SK-N-SH (cell line): ENCODE results near the gene ITM2A. TPM values are rescaled to one million over a fixed set of nuclear protein-coding genes. Genes with fewer than 3 reads are reported as not detected.

Experiments
- CTCF ChIA-PET: fragments of 300-600, 350-600 bp; formaldehyde crosslinking; extraction: SDS; loops from one replicate; lab custom pipeline; 2021; lab: Yijun Ruan, JAX
- POLR2A ChIA-PET: fragments of 350-600 bp; sonication (Branson Sonifier 250); formaldehyde crosslinking; extraction: SDS; loops from one replicate; lab custom pipeline; 2020; ENCODE audit warnings: antibody characterized with exemption, inconsistent platforms; lab: Yijun Ruan, JAX
- DNase-seq: peaks from one replicate; pipeline ENCODE4 v3.0.0; 2012
- H2AFZ ChIP-seq: fragments of 200-600 bp; sonication (generic); 2 replicates; pipeline ENCODE4 v1.8.1; 2016; ENCODE audit warnings: antibody characterized with exemption, mild to moderate bottlenecking, low read depth
- H3F3A ChIP-seq: fragments of 200-600 bp; sonication (generic); replicated peaks from 2 replicates; pipeline ENCODE3; 2016; ENCODE audit warnings: antibody characterized with exemption, mild to moderate bottlenecking; ENCODE audit not compliant: insufficient read depth
- H3K27ac ChIP-seq, 2 experiments: fragments of 200-500 bp in 1 of 2; fragments of 200-600 bp in 1 of 2; sonication (Bioruptor generic) in 1 of 2; sonication (generic), shearing (Covaris generic) in 1 of 2; 2 replicates each; pipeline versions ENCODE4 v1.5.1 to v1.6.1; 2014 to 2016; ENCODE audit warnings: low read depth in 2 of 2, inconsistent platforms in 1 of 2, low read length in 1 of 2, mild to moderate bottlenecking in 1 of 2, mixed read lengths in 1 of 2
- H3K27me3 ChIP-seq: fragments of 200-600 bp; sonication (generic), shearing (Covaris generic); 2 replicates; pipeline ENCODE4 v1.6.1; 2016; ENCODE audit warnings: mixed run types; ENCODE audit not compliant: insufficient read depth
- H3K36me3 ChIP-seq, 2 experiments: fragments of 200-500 bp in 1 of 2; fragments of 200-600 bp in 1 of 2; sonication (Bioruptor generic) in 1 of 2; sonication (generic) in 1 of 2; replicated peaks in 1 of 2; 2 replicates each; pipeline versions ENCODE3 to v1.5.1; 2014 to 2016; ENCODE audit warnings: low read length in 1 of 2, mild to moderate bottlenecking in 1 of 2; ENCODE audit not compliant: insufficient read depth in 2 of 2, control insufficient read depth in 1 of 2
- H3K4me1 ChIP-seq, 2 experiments: fragments of 200-500 bp in 1 of 2; fragments of 200-600 bp in 1 of 2; sonication (Bioruptor generic) in 1 of 2; sonication (generic), shearing (Covaris generic) in 1 of 2; 2 replicates each; pipeline versions ENCODE4 v1.5.1 to v1.6.1; 2014 to 2016; ENCODE audit warnings: low read depth in 1 of 2, low read length in 1 of 2, mixed run types in 1 of 2; ENCODE audit not compliant: insufficient read depth in 2 of 2, control insufficient read depth in 1 of 2
- H3K4me2 ChIP-seq: fragments of 200-600 bp; sonication (generic), shearing (Covaris generic); 2 replicates; pipeline ENCODE4 v1.6.1; 2017; ENCODE audit warnings: mixed run types
- H3K4me3 ChIP-seq, 2 experiments: fragments of 200-500 bp in 1 of 2; fragments of 200-600 bp in 1 of 2; sonication (Bioruptor generic) in 1 of 2; sonication (generic), shearing (Covaris generic) in 1 of 2; 2 replicates each; pipeline versions ENCODE4 v1.5.1 to v1.8.1; 2014 to 2016; ENCODE audit warnings: low read depth in 2 of 2, inconsistent platforms in 1 of 2, low read length in 1 of 2, mild to moderate bottlenecking in 1 of 2, mixed read lengths in 1 of 2, moderate library complexity in 1 of 2
- H3K79me2 ChIP-seq: fragments of 200-600 bp; sonication (generic); 2 replicates; pipeline ENCODE4 v1.8.1; 2017; ENCODE audit warnings: mild to moderate bottlenecking; ENCODE audit not compliant: insufficient read depth
- H3K9ac ChIP-seq: fragments of 200-600 bp; sonication (generic); 2 replicates; pipeline ENCODE4 v1.6.1; 2017; ENCODE audit warnings: mixed run types
- H3K9me2 ChIP-seq: fragments of 200-600 bp; sonication (generic); 2 replicates; pipeline ENCODE4 v1.6.1; 2017; ENCODE audit warnings: mixed run types
- H3K9me3 ChIP-seq: fragments of 200-600 bp; sonication (generic); 2 replicates; pipeline ENCODE4 v1.6.1; 2017; ENCODE audit warnings: mixed run types, mild to moderate bottlenecking, moderate library complexity
- H4K20me1 ChIP-seq: fragments of 200-600 bp; sonication (generic); 2 replicates; pipeline ENCODE4 v1.6.1; 2017; ENCODE audit warnings: mild to moderate bottlenecking, mixed run types; ENCODE audit not compliant: insufficient read depth
- FOXJ3 ChIP-seq: sonication (generic); formaldehyde crosslinking; IDR thresholded peaks from 2 replicates; pipeline ENCODE4 v1.5.1; 2020; ENCODE audit warnings: mild to moderate bottlenecking, missing genetic modification reagents
- FOXM1 ChIP-seq: IDR thresholded peaks from 2 replicates; pipeline ENCODE4 v1.4.0; 2012; ENCODE audit warnings: low read depth, mild to moderate bottlenecking
- GABPA ChIP-seq: IDR thresholded peaks from 2 replicates; pipeline ENCODE4 v1.4.0; 2012; ENCODE audit warnings: low read depth, mild to moderate bottlenecking
- RCOR1 ChIP-seq: fragments of 150-350 bp; IDR thresholded peaks from 2 replicates; pipeline ENCODE4 v1.6.1; 2017; ENCODE audit warnings: antibody characterized with exemption, low read length
- RXRA ChIP-seq: IDR thresholded peaks from 2 replicates; pipeline ENCODE4 v1.4.0; 2012; ENCODE audit warnings: low read depth, mild to moderate bottlenecking, borderline replicate concordance
- SIN3A ChIP-seq: IDR thresholded peaks from 2 replicates; pipeline ENCODE4 v1.6.1; 2012; ENCODE audit warnings: low read depth, mild to moderate bottlenecking, low read length, moderate library complexity, borderline replicate concordance
- TAF1 ChIP-seq: IDR thresholded peaks from 2 replicates; pipeline ENCODE4 v1.6.1; 2012; ENCODE audit warnings: low read depth, mild to moderate bottlenecking, low read length, moderate library complexity, borderline replicate concordance
- TCF12 ChIP-seq: IDR thresholded peaks from 2 replicates; pipeline ENCODE4 v1.4.0; 2012
- TEAD4 ChIP-seq: IDR thresholded peaks from 2 replicates; pipeline ENCODE4 v1.4.0; 2012; ENCODE audit warnings: mild to moderate bottlenecking, borderline replicate concordance; ENCODE audit not compliant: insufficient read depth
- YY1 ChIP-seq: IDR thresholded peaks from 2 replicates; pipeline ENCODE4 v1.4.0; 2012; ENCODE audit warnings: low read depth, mild to moderate bottlenecking
- WGBS: methylation state at CpG from one replicate; pipeline ENCODE4 v1.1.6; 2017; ENCODE audit warnings: low lambda C conversion rate; 5-methylcytosine and 5-hydroxymethylcytosine counted together
- polyA plus RNA-seq, 3 experiments: library from polyadenylated mRNA; depleted of rRNA; stranded (reverse); fragments of >200 nt; gene quantifications; 2 replicates each; pipeline ENCODE4 v1.2.3, GENCODE V29; 2012
- TF ChIP-seq, protein P1 (sequence below): fragments of 150-350 bp; IDR thresholded peaks from 2 replicates; pipeline ENCODE4 v1.6.1; 2016; ENCODE audit warnings: mild to moderate bottlenecking, low read depth, low read length
- TF ChIP-seq, protein P2 (sequence below): IDR thresholded peaks from 2 replicates; pipeline ENCODE4 v1.4.0; 2012; ENCODE audit warnings: low read depth, borderline replicate concordance
- TF ChIP-seq, protein P3 (sequence below): IDR thresholded peaks from 2 replicates; pipeline ENCODE4 v1.6.1; 2012; ENCODE audit warnings: mild to moderate bottlenecking, low read depth, low read length, moderate library complexity

The ITM2A gene
- polyA plus RNA-seq, 1 of the 3 experiments (the other 2 are of a cell fraction), result not detected

DNA sequence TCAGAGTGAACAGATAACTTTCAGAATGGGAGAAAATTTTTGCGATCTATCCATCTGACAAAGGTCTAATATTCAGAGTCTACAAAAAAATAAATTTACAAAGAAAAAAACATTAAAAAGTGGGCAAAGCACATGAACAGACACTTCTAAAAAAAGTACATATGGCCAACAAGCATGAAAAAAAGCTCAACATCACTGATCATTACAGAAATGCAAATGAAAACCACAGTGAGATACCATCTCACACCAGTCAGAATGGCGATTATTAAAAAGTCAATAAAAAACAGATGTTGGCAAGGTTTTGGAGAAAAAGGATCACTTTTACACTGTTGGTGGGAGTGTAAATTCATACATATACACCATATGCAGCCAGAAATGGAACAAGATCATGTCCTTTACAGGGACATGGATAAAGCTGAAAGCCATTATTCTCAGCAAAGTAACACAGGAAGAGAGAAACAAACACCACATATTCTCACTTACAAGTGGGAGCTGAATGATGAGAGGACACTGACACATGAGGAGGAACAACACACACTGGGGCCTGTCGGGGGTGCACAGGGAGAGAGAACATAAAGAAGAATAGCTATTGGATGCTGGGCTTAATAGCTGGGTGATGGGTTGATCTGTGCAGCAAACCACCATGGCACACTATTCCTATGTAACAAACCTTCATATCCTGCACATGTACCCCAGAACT is 41.6 kb upstream of the ITM2A start:
- no peak overlapping the region for H3K27ac ChIP-seq
- ChIA-PET CTCF (no interaction called here), POLR2A (no interaction called here)

More for the DNA sequence above, 41.6 kb upstream of the ITM2A start:
- Histone ChIP-seq H3K9me2 (no peaks in the 10 kb centered on the region), H2AFZ (no peak overlapping the region), H3K36me3 (no peaks in the 10 kb centered on the region), H3F3A (no peaks in the 10 kb centered on the region), H4K20me1 (no peaks in the 10 kb centered on the region), H3K4me3 (no peak overlapping the region), H3K79me2 (no peaks in the 10 kb centered on the region), H3K4me2 (no peak overlapping the region), H3K27me3 (no peaks in the 10 kb centered on the region), H3K9me3 (no peaks in the 10 kb centered on the region), H3K4me1 (no peaks in the 10 kb centered on the region), H3K9ac (no peak overlapping the region)
- 1% methylated on average over 3 of the region's 3 CpGs for WGBS
- TF ChIP-seq, protein P1, sequence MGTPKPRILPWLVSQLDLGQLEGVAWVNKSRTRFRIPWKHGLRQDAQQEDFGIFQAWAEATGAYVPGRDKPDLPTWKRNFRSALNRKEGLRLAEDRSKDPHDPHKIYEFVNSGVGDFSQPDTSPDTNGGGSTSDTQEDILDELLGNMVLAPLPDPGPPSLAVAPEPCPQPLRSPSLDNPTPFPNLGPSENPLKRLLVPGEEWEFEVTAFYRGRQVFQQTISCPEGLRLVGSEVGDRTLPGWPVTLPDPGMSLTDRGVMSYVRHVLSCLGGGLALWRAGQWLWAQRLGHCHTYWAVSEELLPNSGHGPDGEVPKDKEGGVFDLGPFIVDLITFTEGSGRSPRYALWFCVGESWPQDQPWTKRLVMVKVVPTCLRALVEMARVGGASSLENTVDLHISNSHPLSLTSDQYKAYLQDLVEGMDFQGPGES, result no peak
- TF ChIP-seq TCF12 (no peak), TEAD4 (no peak), FOXM1 (no peak), RCOR1 (no peak), TAF1 (no peak), YY1 (no peak), RXRA (no peak), GABPA (no peak), SIN3A (no peak), FOXJ3 (no peak)
- TF ChIP-seq, protein P2, sequence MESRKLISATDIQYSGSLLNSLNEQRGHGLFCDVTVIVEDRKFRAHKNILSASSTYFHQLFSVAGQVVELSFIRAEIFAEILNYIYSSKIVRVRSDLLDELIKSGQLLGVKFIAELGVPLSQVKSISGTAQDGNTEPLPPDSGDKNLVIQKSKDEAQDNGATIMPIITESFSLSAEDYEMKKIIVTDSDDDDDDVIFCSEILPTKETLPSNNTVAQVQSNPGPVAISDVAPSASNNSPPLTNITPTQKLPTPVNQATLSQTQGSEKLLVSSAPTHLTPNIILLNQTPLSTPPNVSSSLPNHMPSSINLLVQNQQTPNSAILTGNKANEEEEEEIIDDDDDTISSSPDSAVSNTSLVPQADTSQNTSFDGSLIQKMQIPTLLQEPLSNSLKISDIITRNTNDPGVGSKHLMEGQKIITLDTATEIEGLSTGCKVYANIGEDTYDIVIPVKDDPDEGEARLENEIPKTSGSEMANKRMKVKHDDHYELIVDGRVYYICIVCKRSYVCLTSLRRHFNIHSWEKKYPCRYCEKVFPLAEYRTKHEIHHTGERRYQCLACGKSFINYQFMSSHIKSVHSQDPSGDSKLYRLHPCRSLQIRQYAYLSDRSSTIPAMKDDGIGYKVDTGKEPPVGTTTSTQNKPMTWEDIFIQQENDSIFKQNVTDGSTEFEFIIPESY, result no peak
- TF ChIP-seq, protein P3, sequence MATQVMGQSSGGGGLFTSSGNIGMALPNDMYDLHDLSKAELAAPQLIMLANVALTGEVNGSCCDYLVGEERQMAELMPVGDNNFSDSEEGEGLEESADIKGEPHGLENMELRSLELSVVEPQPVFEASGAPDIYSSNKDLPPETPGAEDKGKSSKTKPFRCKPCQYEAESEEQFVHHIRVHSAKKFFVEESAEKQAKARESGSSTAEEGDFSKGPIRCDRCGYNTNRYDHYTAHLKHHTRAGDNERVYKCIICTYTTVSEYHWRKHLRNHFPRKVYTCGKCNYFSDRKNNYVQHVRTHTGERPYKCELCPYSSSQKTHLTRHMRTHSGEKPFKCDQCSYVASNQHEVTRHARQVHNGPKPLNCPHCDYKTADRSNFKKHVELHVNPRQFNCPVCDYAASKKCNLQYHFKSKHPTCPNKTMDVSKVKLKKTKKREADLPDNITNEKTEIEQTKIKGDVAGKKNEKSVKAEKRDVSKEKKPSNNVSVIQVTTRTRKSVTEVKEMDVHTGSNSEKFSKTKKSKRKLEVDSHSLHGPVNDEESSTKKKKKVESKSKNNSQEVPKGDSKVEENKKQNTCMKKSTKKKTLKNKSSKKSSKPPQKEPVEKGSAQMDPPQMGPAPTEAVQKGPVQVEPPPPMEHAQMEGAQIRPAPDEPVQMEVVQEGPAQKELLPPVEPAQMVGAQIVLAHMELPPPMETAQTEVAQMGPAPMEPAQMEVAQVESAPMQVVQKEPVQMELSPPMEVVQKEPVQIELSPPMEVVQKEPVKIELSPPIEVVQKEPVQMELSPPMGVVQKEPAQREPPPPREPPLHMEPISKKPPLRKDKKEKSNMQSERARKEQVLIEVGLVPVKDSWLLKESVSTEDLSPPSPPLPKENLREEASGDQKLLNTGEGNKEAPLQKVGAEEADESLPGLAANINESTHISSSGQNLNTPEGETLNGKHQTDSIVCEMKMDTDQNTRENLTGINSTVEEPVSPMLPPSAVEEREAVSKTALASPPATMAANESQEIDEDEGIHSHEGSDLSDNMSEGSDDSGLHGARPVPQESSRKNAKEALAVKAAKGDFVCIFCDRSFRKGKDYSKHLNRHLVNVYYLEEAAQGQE, result no peak
- DNase-seq, result no peak
